CD14-positive monocyte (primary cell): Measurements from ENCODE around the gene EDNRA. TPM values are rescaled to one million over a fixed set of nuclear protein-coding genes. Genes with fewer than 3 reads are reported as not detected.

ENCODE experiments used
- DNase-seq, 3 donors: peaks; one replicate each; pipeline ENCODE4 v3.0.0-alpha.2; 2011 to 2022
- H2AFZ ChIP-seq: 2 replicates; pipeline ENCODE4 v1.6.0; 2012; ENCODE audit warnings: mild to moderate bottlenecking, low read depth, low read length, inconsistent platforms; ENCODE audit not compliant: insufficient read depth, poor library complexity, severe bottlenecking
- H3K27ac ChIP-seq, 2 donors: 1 replicate in 1 of 2; 2 replicates in 1 of 2; pipeline ENCODE4 v1.5.1; 2012 to 2013; ENCODE audit warnings: low read length in 2 of 2, control low read depth in 1 of 2, inconsistent platforms in 1 of 2, low read depth in 1 of 2, mild to moderate bottlenecking in 1 of 2
- H3K27me3 ChIP-seq, 2 donors: one replicate each; pipeline versions ENCODE4 v1.6.0 to v1.6.1; 2011 to 2013; ENCODE audit warnings: low read length in 2 of 2; ENCODE audit not compliant: control insufficient read depth in 2 of 2, insufficient read depth in 2 of 2
- H3K36me3 ChIP-seq, 2 donors: replicated peaks in 1 of 2; 1 replicate in 1 of 2; 2 replicates in 1 of 2; pipeline versions ENCODE4 v1.5.1 to v1.6.1; 2012 to 2013; ENCODE audit warnings: low read length in 2 of 2, control low read depth in 1 of 2, inconsistent platforms in 1 of 2, mild to moderate bottlenecking in 1 of 2; ENCODE audit not compliant: insufficient read depth in 2 of 2, control insufficient read depth in 1 of 2
- H3K4me1 ChIP-seq, 2 donors: 1 replicate in 1 of 2; 2 replicates in 1 of 2; pipeline versions ENCODE4 v1.5.1 to v1.6.1; 2012 to 2013; ENCODE audit warnings: low read length in 2 of 2, control low read depth in 1 of 2, inconsistent platforms in 1 of 2, mild to moderate bottlenecking in 1 of 2, moderate library complexity in 1 of 2; ENCODE audit not compliant: insufficient read depth in 2 of 2, control insufficient read depth in 1 of 2
- H3K4me2 ChIP-seq: replicated peaks from 2 replicates; pipeline ENCODE3; 2012; ENCODE audit warnings: low read length, moderate library complexity, mild to moderate bottlenecking; ENCODE audit not compliant: poor library complexity, severe bottlenecking; ENCODE audit errors: extremely low read depth
- H3K4me3 ChIP-seq, 3 experiments: fragments of 200-600 bp in 1 of 3; sonication (generic) in 1 of 3; replicated peaks in 1 of 3; 1 replicate in 2 of 3; 2 replicates in 1 of 3; pipeline ENCODE4 v1.5.1; 2011 to 2013; ENCODE audit warnings: low read length in 3 of 3, mild to moderate bottlenecking in 3 of 3, control low read depth in 2 of 3, low read depth in 2 of 3, inconsistent platforms in 1 of 3, moderate library complexity in 1 of 3
- H3K79me2 ChIP-seq: 2 replicates; pipeline ENCODE4 v1.6.0; 2012; ENCODE audit warnings: mild to moderate bottlenecking, control low read depth, inconsistent platforms, low read length, moderate library complexity; ENCODE audit not compliant: insufficient read depth
- H3K9ac ChIP-seq: 2 replicates; pipeline ENCODE4 v1.6.0; 2017; ENCODE audit warnings: low read length, mild to moderate bottlenecking; ENCODE audit not compliant: insufficient read depth, poor library complexity, severe bottlenecking
- H3K9me3 ChIP-seq, 2 donors: replicated peaks in 1 of 2; 1 replicate in 1 of 2; 2 replicates in 1 of 2; pipeline versions ENCODE4 v1.5.1 to v1.6.1; 2012 to 2013; ENCODE audit warnings: low read length in 2 of 2, control low read depth in 1 of 2; ENCODE audit not compliant: control insufficient read depth in 1 of 2, insufficient read depth in 1 of 2
- H4K20me1 ChIP-seq: 2 replicates; pipeline ENCODE4 v1.6.0; 2012; ENCODE audit warnings: mild to moderate bottlenecking, low read length, control low read depth, moderate library complexity; ENCODE audit not compliant: insufficient read depth
- H3K27ac Mint-ChIP-seq, 7 donors: one replicate each; pipeline ENCODE4 v1.8.0; 2020; ENCODE audit warnings: mild to moderate bottlenecking in 7 of 7, mixed read lengths in 7 of 7, moderate library complexity in 6 of 7, inconsistent platforms in 2 of 7
- H3K27me3 Mint-ChIP-seq, 3 donors: one replicate each; pipeline ENCODE4 v1.8.0; 2021 to 2022; ENCODE audit warnings: low read depth in 3 of 3, mild to moderate bottlenecking in 3 of 3, mixed read lengths in 3 of 3, moderate library complexity in 3 of 3, inconsistent platforms in 1 of 3
- H3K36me3 Mint-ChIP-seq, 2 donors: one replicate each; pipeline ENCODE4 v1.8.0; 2020; ENCODE audit warnings: mixed read lengths in 2 of 2, inconsistent platforms in 1 of 2, mild to moderate bottlenecking in 1 of 2
- H3K4me1 Mint-ChIP-seq: one replicate; pipeline ENCODE4 v1.8.0; 2020; ENCODE audit warnings: mild to moderate bottlenecking, mixed read lengths
- H3K4me3 Mint-ChIP-seq, 2 donors: one replicate each; pipeline ENCODE4 v1.8.0; 2020; ENCODE audit warnings: mild to moderate bottlenecking in 2 of 2, mixed read lengths in 2 of 2, moderate library complexity in 1 of 2
- H3K9me3 Mint-ChIP-seq, 7 donors: one replicate each; pipeline ENCODE4 v1.8.0; 2020 to 2022; ENCODE audit warnings: mixed read lengths in 7 of 7, mild to moderate bottlenecking in 6 of 7, moderate library complexity in 6 of 7, inconsistent platforms in 2 of 7
- WGBS: methylation state at CpG from one replicate; pipeline ENCODE4 v1.1.5; 2013; ENCODE audit warnings: missing lambda C conversion rate; ENCODE audit not compliant: insufficient coverage; 5-methylcytosine and 5-hydroxymethylcytosine counted together
- intact Hi-C, 2 donors: fragments of 100-400 bp; cut with micrococcal nuclease; formaldehyde crosslinking; loops; one replicate each; pipeline versions ENCODE4 v1.15.0 to v1.15.1; 2023
- polyA plus RNA-seq, 3 donors: library from polyadenylated mRNA; depleted of rRNA in 1 of 3; unstranded in 2 of 3; stranded (reverse) in 1 of 3; fragments of 300-500 nt in 2 of 3; fragments of >200 nt in 1 of 3; fragmentation: Illumina TruSeq in 2 of 3; gene quantifications; 1 replicate in 2 of 3; 2 replicates in 1 of 3; pipeline ENCODE4 v1.2.3, GENCODE V29; 2012 to 2021
- TF ChIP-seq, protein P1 (sequence below): fragments of 200-600 bp; IDR thresholded peaks from one replicate; pipeline ENCODE4 v1.8.0; 2022; ENCODE audit warnings: antibody characterized with exemption, mild to moderate bottlenecking

EDNRA gene
- polyA plus RNA-seq, 3 donors = not detected

DNA sequence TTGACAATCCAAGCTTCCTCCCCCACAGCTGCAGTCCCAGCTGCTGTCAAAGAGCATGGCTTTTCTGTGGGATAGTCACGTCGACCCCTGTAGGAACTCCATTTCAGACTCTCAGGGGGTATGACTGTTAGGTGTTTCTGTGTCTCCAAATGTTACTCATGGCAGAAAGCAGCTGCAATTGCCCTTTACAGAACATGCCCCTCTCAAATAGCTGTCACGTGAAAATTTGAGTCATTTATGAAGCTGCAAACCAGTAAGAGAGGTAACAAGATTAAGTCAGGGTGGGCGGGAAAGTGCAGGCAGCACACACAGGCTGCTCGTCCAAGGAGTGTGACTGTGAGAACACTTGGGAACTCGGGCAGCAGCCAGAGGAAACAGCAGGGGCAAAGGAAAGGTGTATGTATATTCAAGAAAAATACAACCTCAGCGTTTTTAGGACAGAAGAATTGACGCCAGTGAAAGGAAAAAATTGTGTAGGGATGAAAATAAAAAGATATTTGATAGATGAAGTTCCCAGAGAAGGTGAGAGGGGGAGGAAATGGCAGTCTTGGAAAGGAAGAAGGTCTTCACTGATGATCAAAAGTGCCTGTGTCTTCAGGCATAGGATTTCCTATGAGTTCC, 69.8 kb downstream of the EDNRA start:
- Mint-ChIP-seq H3K27ac (no peak overlapping the region), H3K4me1 (no peaks in the 10 kb centered on the region), H3K27me3 (peaks cover 0 to 3% (median 1%) of the 10 kb centered on the region in 3 donors), H3K4me3 (no peak overlapping the region), H3K9me3 (peaks cover 7 to 28% (median 12%) of the 10 kb centered on the region in 7 donors), H3K36me3 (no peaks in the 10 kb centered on the region)
- DNase-seq = no peak
- H2AFZ ChIP-seq = no peak overlapping the region
- no peaks in the 10 kb centered on the region for H3K36me3 ChIP-seq
- intact Hi-C loops = no loop called here
- no peak overlapping the region for H3K4me2 ChIP-seq
- H3K4me1 ChIP-seq = no peaks in the 10 kb centered on the region
- WGBS = 79% methylated on average over 6 of the region's 8 CpGs
- no peaks in the 10 kb centered on the region for H4K20me1 ChIP-seq
- no peak overlapping the region for H3K9ac ChIP-seq
- no peak overlapping the region for H3K27ac ChIP-seq
- H3K4me3 ChIP-seq = no peak overlapping the region
- peaks cover 7 to 10% of the 10 kb centered on the region in 2 donors for H3K9me3 ChIP-seq
- TF ChIP-seq, protein P1, sequence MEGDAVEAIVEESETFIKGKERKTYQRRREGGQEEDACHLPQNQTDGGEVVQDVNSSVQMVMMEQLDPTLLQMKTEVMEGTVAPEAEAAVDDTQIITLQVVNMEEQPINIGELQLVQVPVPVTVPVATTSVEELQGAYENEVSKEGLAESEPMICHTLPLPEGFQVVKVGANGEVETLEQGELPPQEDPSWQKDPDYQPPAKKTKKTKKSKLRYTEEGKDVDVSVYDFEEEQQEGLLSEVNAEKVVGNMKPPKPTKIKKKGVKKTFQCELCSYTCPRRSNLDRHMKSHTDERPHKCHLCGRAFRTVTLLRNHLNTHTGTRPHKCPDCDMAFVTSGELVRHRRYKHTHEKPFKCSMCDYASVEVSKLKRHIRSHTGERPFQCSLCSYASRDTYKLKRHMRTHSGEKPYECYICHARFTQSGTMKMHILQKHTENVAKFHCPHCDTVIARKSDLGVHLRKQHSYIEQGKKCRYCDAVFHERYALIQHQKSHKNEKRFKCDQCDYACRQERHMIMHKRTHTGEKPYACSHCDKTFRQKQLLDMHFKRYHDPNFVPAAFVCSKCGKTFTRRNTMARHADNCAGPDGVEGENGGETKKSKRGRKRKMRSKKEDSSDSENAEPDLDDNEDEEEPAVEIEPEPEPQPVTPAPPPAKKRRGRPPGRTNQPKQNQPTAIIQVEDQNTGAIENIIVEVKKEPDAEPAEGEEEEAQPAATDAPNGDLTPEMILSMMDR = no peak
- H3K27me3 ChIP-seq = no peaks in the 10 kb centered on the region
- no peaks in the 10 kb centered on the region for H3K79me2 ChIP-seq

DNA sequence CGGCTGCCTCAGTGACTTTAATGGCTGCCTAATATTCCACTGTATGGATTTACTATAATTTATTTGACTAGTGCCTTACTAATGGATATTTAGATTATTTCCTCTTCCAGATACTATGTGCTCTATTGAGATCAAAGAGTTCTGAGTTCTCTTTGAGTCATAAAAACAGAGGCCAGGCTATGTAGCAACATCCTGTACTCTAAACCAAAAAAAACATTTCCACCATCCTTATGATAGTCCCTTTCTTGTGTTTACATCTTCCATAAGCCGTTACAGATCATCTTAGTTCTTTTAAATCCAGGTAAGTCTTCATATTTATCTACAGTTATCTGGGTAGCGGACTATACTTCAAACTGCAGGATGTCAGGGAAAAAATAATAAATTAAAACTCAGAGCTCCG, 79.7 kb downstream of the EDNRA start:
- Histone ChIP-seq H3K9me3 (peaks cover 0 to 7% of the 10 kb centered on the region in 2 donors), H3K4me3 (no peak overlapping the region), H2AFZ (no peak overlapping the region), H3K4me2 (no peak overlapping the region), H3K27ac (no peak overlapping the region), H3K36me3 (no peaks in the 10 kb centered on the region), H3K4me1 (no peaks in the 10 kb centered on the region), H3K27me3 (no peaks in the 10 kb centered on the region), H4K20me1 (no peaks in the 10 kb centered on the region), H3K79me2 (no peaks in the 10 kb centered on the region), H3K9ac (no peak overlapping the region)
- no peak overlapping the region for H3K27ac Mint-ChIP-seq
- no peak overlapping the region for H3K4me3 Mint-ChIP-seq
- TF ChIP-seq, protein P1 = no peak
- H3K36me3 Mint-ChIP-seq = no peaks in the 10 kb centered on the region
- intact Hi-C loops = no loop called here
- 100% methylated on average over 1 of the region's 4 CpGs for WGBS
- H3K4me1 Mint-ChIP-seq = no peaks in the 10 kb centered on the region
- no peak for DNase-seq
- H3K27me3 Mint-ChIP-seq = peaks cover 0 to 2% (median 2%) of the 10 kb centered on the region in 3 donors
- peaks cover 1 to 13% (median 5%) of the 10 kb centered on the region in 7 donors for H3K9me3 Mint-ChIP-seq
